ENCODE data around the gene RBM18.

DNA sequence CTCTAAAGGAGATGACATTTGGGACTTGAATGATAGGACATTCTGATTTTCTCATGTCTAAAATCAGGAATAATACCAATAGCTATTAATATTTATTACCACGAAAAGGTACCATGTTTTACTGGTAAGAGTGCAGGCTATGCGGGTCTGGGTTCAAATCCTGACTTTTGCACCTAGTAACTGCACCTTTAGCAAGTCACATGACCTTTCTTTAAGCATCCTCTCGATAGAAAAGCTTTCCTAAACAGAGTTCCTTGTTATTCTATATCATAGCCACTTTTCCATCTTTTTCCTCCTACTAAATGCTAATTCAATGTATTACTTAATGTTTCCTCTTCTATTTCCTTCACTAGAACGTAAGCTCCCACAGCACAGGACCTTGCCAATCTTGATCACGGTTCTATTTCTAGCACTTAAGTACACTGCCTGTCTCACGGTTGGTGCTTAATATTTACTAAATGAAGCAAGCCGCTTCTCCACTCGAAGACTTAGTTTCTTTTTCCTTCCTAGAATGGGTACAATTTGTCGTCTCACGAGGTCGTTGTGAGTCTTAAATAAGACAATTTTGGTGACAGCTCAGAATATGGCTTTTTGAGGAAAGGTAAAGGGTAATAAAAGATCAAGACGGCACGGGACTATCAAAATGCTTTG, 816 bp downstream of the RBM18 start:
- TF ChIP-seq EZH2 (IDR thresholded peaks at IDR 0.05; ENCODE audit: borderline replicate concordance, insufficient read depth, low read length, poor library complexity, severe bottlenecking) (no peak), TAF1 (IDR thresholded peaks at IDR 0.05; ENCODE audit: low read depth) (no peak), POLR2AphosphoS5 (IDR thresholded peaks at IDR 0.05) (no peak), EP300 (conservative IDR thresholded peaks at IDR 0.05; ENCODE audit: poor library complexity, severe bottlenecking) (no peak), MXI1 (conservative IDR thresholded peaks at IDR 0.05; ENCODE audit: poor library complexity, severe bottlenecking) (no peak), RAD21 (conservative IDR thresholded peaks at IDR 0.05) (no peak)
- TF ChIP-seq, protein P1, sequence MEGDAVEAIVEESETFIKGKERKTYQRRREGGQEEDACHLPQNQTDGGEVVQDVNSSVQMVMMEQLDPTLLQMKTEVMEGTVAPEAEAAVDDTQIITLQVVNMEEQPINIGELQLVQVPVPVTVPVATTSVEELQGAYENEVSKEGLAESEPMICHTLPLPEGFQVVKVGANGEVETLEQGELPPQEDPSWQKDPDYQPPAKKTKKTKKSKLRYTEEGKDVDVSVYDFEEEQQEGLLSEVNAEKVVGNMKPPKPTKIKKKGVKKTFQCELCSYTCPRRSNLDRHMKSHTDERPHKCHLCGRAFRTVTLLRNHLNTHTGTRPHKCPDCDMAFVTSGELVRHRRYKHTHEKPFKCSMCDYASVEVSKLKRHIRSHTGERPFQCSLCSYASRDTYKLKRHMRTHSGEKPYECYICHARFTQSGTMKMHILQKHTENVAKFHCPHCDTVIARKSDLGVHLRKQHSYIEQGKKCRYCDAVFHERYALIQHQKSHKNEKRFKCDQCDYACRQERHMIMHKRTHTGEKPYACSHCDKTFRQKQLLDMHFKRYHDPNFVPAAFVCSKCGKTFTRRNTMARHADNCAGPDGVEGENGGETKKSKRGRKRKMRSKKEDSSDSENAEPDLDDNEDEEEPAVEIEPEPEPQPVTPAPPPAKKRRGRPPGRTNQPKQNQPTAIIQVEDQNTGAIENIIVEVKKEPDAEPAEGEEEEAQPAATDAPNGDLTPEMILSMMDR (IDR thresholded peaks at IDR 0.05; ENCODE audit: poor library complexity, severe bottlenecking), result no peak
- TF ChIP-seq, protein P2, sequence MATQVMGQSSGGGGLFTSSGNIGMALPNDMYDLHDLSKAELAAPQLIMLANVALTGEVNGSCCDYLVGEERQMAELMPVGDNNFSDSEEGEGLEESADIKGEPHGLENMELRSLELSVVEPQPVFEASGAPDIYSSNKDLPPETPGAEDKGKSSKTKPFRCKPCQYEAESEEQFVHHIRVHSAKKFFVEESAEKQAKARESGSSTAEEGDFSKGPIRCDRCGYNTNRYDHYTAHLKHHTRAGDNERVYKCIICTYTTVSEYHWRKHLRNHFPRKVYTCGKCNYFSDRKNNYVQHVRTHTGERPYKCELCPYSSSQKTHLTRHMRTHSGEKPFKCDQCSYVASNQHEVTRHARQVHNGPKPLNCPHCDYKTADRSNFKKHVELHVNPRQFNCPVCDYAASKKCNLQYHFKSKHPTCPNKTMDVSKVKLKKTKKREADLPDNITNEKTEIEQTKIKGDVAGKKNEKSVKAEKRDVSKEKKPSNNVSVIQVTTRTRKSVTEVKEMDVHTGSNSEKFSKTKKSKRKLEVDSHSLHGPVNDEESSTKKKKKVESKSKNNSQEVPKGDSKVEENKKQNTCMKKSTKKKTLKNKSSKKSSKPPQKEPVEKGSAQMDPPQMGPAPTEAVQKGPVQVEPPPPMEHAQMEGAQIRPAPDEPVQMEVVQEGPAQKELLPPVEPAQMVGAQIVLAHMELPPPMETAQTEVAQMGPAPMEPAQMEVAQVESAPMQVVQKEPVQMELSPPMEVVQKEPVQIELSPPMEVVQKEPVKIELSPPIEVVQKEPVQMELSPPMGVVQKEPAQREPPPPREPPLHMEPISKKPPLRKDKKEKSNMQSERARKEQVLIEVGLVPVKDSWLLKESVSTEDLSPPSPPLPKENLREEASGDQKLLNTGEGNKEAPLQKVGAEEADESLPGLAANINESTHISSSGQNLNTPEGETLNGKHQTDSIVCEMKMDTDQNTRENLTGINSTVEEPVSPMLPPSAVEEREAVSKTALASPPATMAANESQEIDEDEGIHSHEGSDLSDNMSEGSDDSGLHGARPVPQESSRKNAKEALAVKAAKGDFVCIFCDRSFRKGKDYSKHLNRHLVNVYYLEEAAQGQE (IDR thresholded peaks at IDR 0.05; ENCODE audit: borderline replicate concordance), result no peak
